ENCODE data around the gene NREP. TPM values are rescaled to one million over a fixed set of nuclear protein-coding genes. Genes with fewer than 3 reads are reported as not detected.
A peak's percentile ranks its signal among the peaks of the same experiment; 100 is the strongest.

Gene NREP
- total RNA-seq, 1 experiment from 2014 or later, result 6.0 TPM

GRCh38 chr5:111774525-111774924, 17.5 kb upstream of the NREP start:
- no peak for TF ChIP-seq EZH2phosphoT487 (IDR thresholded peaks at IDR 0.05; ENCODE audit: borderline replicate concordance)
- no peak for TF ChIP-seq ZFX (IDR thresholded peaks at IDR 0.05)
- no peak for TF ChIP-seq CTCF (IDR thresholded peaks at IDR 0.05 in 2 of 3, conservative IDR thresholded peaks at IDR 0.05 in 1 of 3; ENCODE audit: borderline replicate concordance in 1 of 3, insufficient read depth in 1 of 3, low read depth in 2 of 3, low read length in 2 of 3)
- no peak for TF ChIP-seq POLR2AphosphoS5 (IDR thresholded peaks at IDR 0.05; ENCODE audit: low read depth, low read length)
- TF ChIP-seq SRF (IDR thresholded peaks at IDR 0.05; ENCODE audit: low read depth), result no peak
- no peak for TF ChIP-seq SIN3A (IDR thresholded peaks at IDR 0.05; ENCODE audit: low read depth)
- no peak for DNase-seq (ENCODE audit: low read depth, low spot score)
- peaks cover 23% of the 10 kb centered on the region for H3K27me3 ChIP-seq (ENCODE audit: insufficient read depth, low read length)
- H4K20me1 ChIP-seq (ENCODE audit: insufficient read depth), result no peaks in the 10 kb centered on the region
- no peaks in the 10 kb centered on the region for H3K9me3 ChIP-seq (ENCODE audit: control insufficient read depth in 1 of 2, insufficient read depth in 1 of 2, low read depth in 1 of 2, low read length in 2 of 2)
- no peaks in the 10 kb centered on the region for H3K4me1 ChIP-seq (ENCODE audit: control insufficient read depth in 1 of 2, insufficient read depth in 2 of 2, low read length in 2 of 2)
- no peak overlapping the region for H2AFZ ChIP-seq (ENCODE audit: low read depth, low read length, poor library complexity, severe bottlenecking)
- no peaks in the 10 kb centered on the region for H3K9me2 ChIP-seq (ENCODE audit: insufficient read depth)
- CTCF ChIA-PET, result no interaction called here
- RAD21 ChIA-PET (ENCODE audit: low non-redundant PET in 1 of 2, low total read pairs in 2 of 2, uncharacterized antibody in 2 of 2, unreplicated experiment in 2 of 2), result no interaction called here
- H3K4me2 ChIP-seq (ENCODE audit: low read length), result no peak overlapping the region
- no peak overlapping the region for H3K27ac ChIP-seq (ENCODE audit: low read depth, low read length)
- POLR2A ChIA-PET, result no interaction called here
- no peak overlapping the region for H3K4me3 ChIP-seq (replicated peaks in 1 of 2; ENCODE audit: low read depth in 1 of 2, low read length in 2 of 2)
- H3K79me2 ChIP-seq (ENCODE audit: insufficient read depth, low read length), result no peaks in the 10 kb centered on the region
- no TSS peak for BruUV-seq (replicated peaks)
- intact Hi-C loops (cut with micrococcal nuclease), result no loop called here
- no peak for ATAC-seq
- no peak overlapping the region for H3K9ac ChIP-seq (ENCODE audit: low read length)
- no peaks in the 10 kb centered on the region for H3K36me3 ChIP-seq (ENCODE audit: control insufficient read depth in 1 of 2, insufficient read depth in 2 of 2, low read length in 2 of 2)

- Histone ChIP-seq H3K4me1 (ENCODE audit: control insufficient read depth in 1 of 2, insufficient read depth in 2 of 2, low read length in 2 of 2) (no peaks in the 10 kb centered on the region), H3K27ac (ENCODE audit: low read depth, low read length) (no peak overlapping the region), H3K27me3 (ENCODE audit: insufficient read depth, low read length) (peaks cover 23% of the 10 kb centered on the region), H3K79me2 (ENCODE audit: insufficient read depth, low read length) (no peaks in the 10 kb centered on the region), H3K9me3 (ENCODE audit: control insufficient read depth in 1 of 2, insufficient read depth in 1 of 2, low read depth in 1 of 2, low read length in 2 of 2) (no peaks in the 10 kb centered on the region), H4K20me1 (ENCODE audit: insufficient read depth) (no peaks in the 10 kb centered on the region), H3K4me3 (replicated peaks in 1 of 2; ENCODE audit: low read depth in 1 of 2, low read length in 2 of 2) (no peak overlapping the region), H3K9ac (ENCODE audit: low read length) (no peak overlapping the region), H3K4me2 (ENCODE audit: low read length) (no peak overlapping the region), H3K9me2 (ENCODE audit: insufficient read depth) (no peaks in the 10 kb centered on the region), H2AFZ (ENCODE audit: low read depth, low read length, poor library complexity, severe bottlenecking) (no peak overlapping the region), H3K36me3 (ENCODE audit: control insufficient read depth in 1 of 2, insufficient read depth in 2 of 2, low read length in 2 of 2) (no peaks in the 10 kb centered on the region)
- ATAC-seq (peak; percentile 65), DNase-seq (ENCODE audit: low read depth, low spot score) (no peak)
- TF ChIP-seq CEBPB (IDR thresholded peaks at IDR 0.05; ENCODE audit: low read depth) (no peak), CTCF (IDR thresholded peaks at IDR 0.05 in 2 of 3, conservative IDR thresholded peaks at IDR 0.05 in 1 of 3; ENCODE audit: borderline replicate concordance in 1 of 3, insufficient read depth in 1 of 3, low read depth in 2 of 3, low read length in 2 of 3) (0 out of 6 replicates have a peak, but pooled peaks of 1 of the 3 experiments have one; percentile 21), CBX3 (IDR thresholded peaks at IDR 0.05; ENCODE audit: low read depth) (no peak)
- intact Hi-C loops (cut with micrococcal nuclease), result no loop called here
- ChIA-PET POLR2A (no interaction called here), RAD21 (ENCODE audit: low non-redundant PET in 1 of 2, low total read pairs in 2 of 2, uncharacterized antibody in 2 of 2, unreplicated experiment in 2 of 2) (no interaction called here), CTCF (no interaction called here)
- no TSS peak for BruUV-seq (replicated peaks)
Measured at GRCh38 chr5:111772456-111773122, 15.6 kb upstream of the NREP start.
